Smooth muscle cell (in vitro differentiated cells): ENCODE measurements around the gene MACROD2. TPM values are rescaled to one million over a fixed set of nuclear protein-coding genes. Genes with fewer than 3 reads are reported as not detected.

Source experiments
- DNase-seq: peaks from one replicate; lab custom pipeline; 2025; ENCODE audit not compliant: unreplicated experiment; lab: John Stamatoyannopoulos, UW
- H2AFZ ChIP-seq: fragments of 200-600 bp; sonication (generic); 2 replicates; pipeline ENCODE4 v1.6.0; 2016; ENCODE audit warnings: antibody characterized with exemption, low read depth, mild to moderate bottlenecking
- H3F3A ChIP-seq: fragments of 200-600 bp; sonication (generic); 2 replicates; pipeline ENCODE4 v1.6.0; 2017; ENCODE audit warnings: antibody characterized with exemption, low read depth
- H3K27ac ChIP-seq: fragments of 200-600 bp; sonication (generic); 2 replicates; pipeline ENCODE4 v1.5.1; 2016; ENCODE audit warnings: low read depth, mild to moderate bottlenecking
- H3K27me3 ChIP-seq: fragments of 200-600 bp; sonication (generic); 2 replicates; pipeline ENCODE4 v1.6.1; 2016; ENCODE audit warnings: low read depth, mild to moderate bottlenecking
- H3K36me3 ChIP-seq: fragments of 200-600 bp; sonication (generic); 2 replicates; pipeline ENCODE4 v1.5.1; 2016; ENCODE audit warnings: low read depth
- H3K4me1 ChIP-seq: fragments of 200-600 bp; sonication (generic); 2 replicates; pipeline ENCODE4 v1.5.1; 2016; ENCODE audit warnings: low read depth
- H3K4me2 ChIP-seq: fragments of 200-600 bp; sonication (generic); 2 replicates; pipeline ENCODE4 v1.6.0; 2016; ENCODE audit warnings: mild to moderate bottlenecking
- H3K4me3 ChIP-seq: fragments of 200-600 bp; sonication (generic); 2 replicates; pipeline ENCODE4 v1.5.1; 2016; ENCODE audit warnings: mild to moderate bottlenecking
- H3K79me2 ChIP-seq: fragments of 200-600 bp; sonication (generic); 2 replicates; pipeline ENCODE4 v1.6.0; 2016; ENCODE audit warnings: low read depth, mild to moderate bottlenecking
- H3K9ac ChIP-seq: fragments of 200-600 bp; sonication (generic); 2 replicates; pipeline ENCODE4 v1.6.0; 2016; ENCODE audit warnings: low read depth
- H3K9me3 ChIP-seq: fragments of 200-600 bp; sonication (generic); replicated peaks from 2 replicates; pipeline ENCODE4 v1.5.1; 2016; ENCODE audit warnings: low read depth
- H4K20me1 ChIP-seq: fragments of 200-600 bp; sonication (generic); 2 replicates; pipeline ENCODE4 v1.6.0; 2016; ENCODE audit warnings: low read depth
- CTCF ChIP-seq: fragments of 200-600 bp; sonication (generic); IDR thresholded peaks from 2 replicates; pipeline ENCODE4 v1.5.1; 2017; ENCODE audit warnings: borderline replicate concordance, mild to moderate bottlenecking, antibody characterized with exemption; ENCODE audit not compliant: insufficient read depth, poor library complexity, severe bottlenecking
- WGBS: methylation state at CpG from one replicate; pipeline ENCODE4 v1.1.7; 2016; ENCODE audit warnings: low lambda C conversion rate; 5-methylcytosine and 5-hydroxymethylcytosine counted together
- polyA plus RNA-seq: library from polyadenylated mRNA; unstranded; fragments of >200 nt; fragmentation: Nextera tagmentation; extraction: Ambion mirVana; gene quantifications from 2 replicates; pipeline ENCODE4 v1.2.1, GENCODE V29; 2016
- total RNA-seq: library from RNA; depleted of rRNA; stranded (reverse); fragments of >200 nt; gene quantifications from 2 replicates; pipeline ENCODE4 v1.2.3, GENCODE V29; 2014

Gene MACROD2
- total and polyA plus RNA-seq, 2 experiments from 2014 or later = 0.04 to 0.32 TPM

- H3K27me3 ChIP-seq = no peaks in the 10 kb centered on the region
- DNase-seq = no peak
- no peak overlapping the region for H3K4me2 ChIP-seq
- no peaks in the 10 kb centered on the region for H3K79me2 ChIP-seq
- no peaks in the 10 kb centered on the region for H4K20me1 ChIP-seq
- no peaks in the 10 kb centered on the region for H3K36me3 ChIP-seq
- no peak overlapping the region for H3K27ac ChIP-seq
- no peak overlapping the region for H3K9ac ChIP-seq
- no peak overlapping the region for H3K4me3 ChIP-seq
- peak overlapping the region; percentile 57 for H2AFZ ChIP-seq
- H3K9me3 ChIP-seq = no peaks in the 10 kb centered on the region
- H3K4me1 ChIP-seq = peaks cover 9% of the 10 kb centered on the region
- no peaks in the 10 kb centered on the region for H3F3A ChIP-seq
- no peak for TF ChIP-seq CTCF
Measured at GRCh38 chr20:14740380-14740779, 745.1 kb downstream of the MACROD2 start.

- no peaks in the 10 kb centered on the region for H4K20me1 ChIP-seq
- H3K27ac ChIP-seq = no peak overlapping the region
- H2AFZ ChIP-seq = no peak overlapping the region
- H3K79me2 ChIP-seq = no peaks in the 10 kb centered on the region
- no peaks in the 10 kb centered on the region for H3F3A ChIP-seq
- H3K36me3 ChIP-seq = no peaks in the 10 kb centered on the region
- no peak overlapping the region for H3K4me3 ChIP-seq
- no peaks in the 10 kb centered on the region for H3K27me3 ChIP-seq
- no peaks in the 10 kb centered on the region for H3K9me3 ChIP-seq
- H3K9ac ChIP-seq = no peak overlapping the region
- peaks cover 9% of the 10 kb centered on the region for H3K4me1 ChIP-seq
- DNase-seq = no peak
- no peak overlapping the region for H3K4me2 ChIP-seq
- TF ChIP-seq CTCF = no peak
Measured at GRCh38 chr20:14741616-14742015, 746.3 kb downstream of the MACROD2 start.

- H4K20me1 ChIP-seq = no peaks in the 10 kb centered on the region
- WGBS = 55% methylated on average over 3 of the region's 3 CpGs
- no peaks in the 10 kb centered on the region for H3K9me3 ChIP-seq
- H3K4me2 ChIP-seq = no peak overlapping the region
- no peak for DNase-seq
- no peak overlapping the region for H2AFZ ChIP-seq
- H3F3A ChIP-seq = no peaks in the 10 kb centered on the region
- H3K36me3 ChIP-seq = no peaks in the 10 kb centered on the region
- TF ChIP-seq CTCF = no peak
- no peak overlapping the region for H3K27ac ChIP-seq
- no peaks in the 10 kb centered on the region for H3K79me2 ChIP-seq
- H3K27me3 ChIP-seq = no peaks in the 10 kb centered on the region
- no peak overlapping the region for H3K4me3 ChIP-seq
- H3K9ac ChIP-seq = no peak overlapping the region
- H3K4me1 ChIP-seq = peaks cover 9% of the 10 kb centered on the region
Measured at GRCh38 chr20:14744723-14745122, 749.4 kb downstream of the MACROD2 start.

GRCh38 chr20:14745830-14746229 is 750.5 kb downstream of the MACROD2 start:
- Histone ChIP-seq H3K27me3 (no peaks in the 10 kb centered on the region), H4K20me1 (no peaks in the 10 kb centered on the region), H2AFZ (no peak overlapping the region), H3K4me2 (no peak overlapping the region), H3K9ac (no peak overlapping the region), H3K9me3 (no peaks in the 10 kb centered on the region), H3F3A (no peaks in the 10 kb centered on the region), H3K4me3 (no peak overlapping the region), H3K4me1 (peaks cover 3% of the 10 kb centered on the region), H3K79me2 (no peaks in the 10 kb centered on the region), H3K27ac (no peak overlapping the region), H3K36me3 (no peaks in the 10 kb centered on the region)
- no peak for TF ChIP-seq CTCF
- no peak for DNase-seq
- WGBS = 95% methylated on average over 2 of the region's 2 CpGs
